Activated gamma-delta T cell (primary cell): ENCODE results near the gene SCN5A.

ENCODE experiments used
- DNase-seq: peaks from one replicate; lab custom pipeline; 2025; lab: John Stamatoyannopoulos, UW

The SCN5A gene

GRCh38 chr3:38600551-38600950 is 48.9 kb downstream of the SCN5A start:
- DNase-seq: no peak

DNA sequence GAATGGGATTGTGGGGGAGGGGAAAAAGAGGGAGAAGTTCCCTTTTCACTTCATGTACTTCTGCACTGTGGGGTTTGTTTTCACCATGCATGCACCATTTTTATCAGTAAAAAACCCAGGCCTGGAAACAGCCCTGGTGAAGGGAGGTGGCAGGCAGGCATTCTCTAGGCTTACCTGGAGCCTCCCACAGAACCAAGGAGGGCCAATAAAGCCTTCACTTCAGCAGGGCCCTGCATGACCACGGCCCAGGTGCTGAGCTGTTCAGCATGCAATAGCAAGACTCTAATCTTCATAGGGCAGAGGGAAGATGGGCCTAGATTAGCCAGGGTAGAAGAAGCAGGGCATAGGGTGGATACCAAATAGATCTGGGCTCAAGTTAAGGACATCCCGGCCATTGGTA is 49.6 kb downstream of the SCN5A start:
- DNase-seq: no peak

DNA sequence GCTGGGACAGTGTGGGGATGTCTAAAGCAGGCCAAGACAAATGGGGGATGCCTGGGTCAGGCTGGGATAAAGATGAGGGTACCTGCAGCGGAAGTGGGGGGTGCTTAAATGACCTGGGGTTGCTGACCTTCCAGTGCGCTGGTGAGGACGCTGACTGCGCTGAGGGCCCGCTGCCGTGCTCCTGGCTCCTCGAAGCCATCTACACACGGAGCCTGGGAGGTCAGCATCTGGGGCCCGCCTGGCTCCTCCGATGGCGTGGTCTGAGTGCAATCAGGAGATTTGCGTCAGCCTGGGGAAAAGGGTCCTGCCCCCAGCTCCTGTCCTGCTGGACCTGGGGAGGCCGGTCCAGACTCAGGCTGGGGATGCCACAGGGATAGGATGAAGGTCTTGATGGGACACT is 50.7 kb downstream of the SCN5A start:
- no peak for DNase-seq

GRCh38 chr3:38597502-38598060 is 51.9 kb downstream of the SCN5A start:
- no peak for DNase-seq

- no peak for DNase-seq
Measured at GRCh38 chr3:38595393-38595792, 54.1 kb downstream of the SCN5A start.

DNA sequence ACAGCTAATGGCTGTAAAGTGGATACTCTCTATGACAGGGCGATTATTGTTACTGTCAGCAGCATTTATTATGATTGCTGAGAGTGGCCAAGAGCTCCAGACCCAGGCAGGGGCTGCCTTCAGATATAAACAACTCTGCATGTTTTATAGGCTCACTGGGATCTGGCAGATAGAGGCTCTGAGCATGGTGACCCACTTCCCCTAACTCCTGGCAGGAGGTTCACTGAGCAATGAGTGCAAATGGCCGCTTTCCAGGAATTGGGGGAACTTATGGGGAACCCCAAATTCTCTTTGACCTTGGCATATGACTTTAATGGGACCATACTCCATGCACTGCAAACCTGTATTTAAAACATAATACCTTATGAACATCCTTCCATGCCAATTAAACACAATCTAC is 59.0 kb downstream of the SCN5A start:
- DNase-seq: no peak

- no peak for DNase-seq
Measured at GRCh38 chr3:38588995-38589937, 60.2 kb downstream of the SCN5A start.

DNA sequence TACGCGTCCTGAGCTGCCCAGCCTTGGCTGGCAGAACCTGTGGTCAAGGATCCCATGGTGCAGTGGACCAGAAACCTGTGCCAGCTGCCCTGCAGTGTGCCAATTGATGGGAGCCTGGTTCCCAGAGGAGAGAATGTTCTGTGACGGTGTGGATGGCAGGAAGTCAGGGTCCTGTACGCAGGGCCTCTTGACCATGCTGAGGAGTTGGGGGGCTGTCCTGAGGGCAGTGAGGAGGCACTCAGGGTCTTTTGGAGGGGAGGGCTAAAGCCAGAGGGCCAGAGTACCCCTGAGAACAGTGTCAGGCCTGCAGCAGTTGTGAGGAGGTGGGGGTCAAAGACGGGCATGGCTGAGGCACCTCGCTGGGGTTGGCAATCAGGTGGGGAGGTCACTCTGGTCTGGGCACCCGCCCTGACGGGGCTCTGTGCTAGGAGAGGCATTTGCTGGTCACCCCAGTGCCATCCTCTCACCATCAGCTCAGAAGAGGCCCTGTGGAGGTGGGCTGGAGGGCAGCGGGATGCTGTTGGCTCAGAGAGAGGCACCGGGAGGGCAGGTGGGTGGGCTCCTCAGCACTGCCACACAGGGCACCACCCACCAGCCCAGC is 61.0 kb downstream of the SCN5A start:
- DNase-seq: no peak

- DNase-seq: no peak
Measured at GRCh38 chr3:38587548-38588131, 61.8 kb downstream of the SCN5A start.

DNA sequence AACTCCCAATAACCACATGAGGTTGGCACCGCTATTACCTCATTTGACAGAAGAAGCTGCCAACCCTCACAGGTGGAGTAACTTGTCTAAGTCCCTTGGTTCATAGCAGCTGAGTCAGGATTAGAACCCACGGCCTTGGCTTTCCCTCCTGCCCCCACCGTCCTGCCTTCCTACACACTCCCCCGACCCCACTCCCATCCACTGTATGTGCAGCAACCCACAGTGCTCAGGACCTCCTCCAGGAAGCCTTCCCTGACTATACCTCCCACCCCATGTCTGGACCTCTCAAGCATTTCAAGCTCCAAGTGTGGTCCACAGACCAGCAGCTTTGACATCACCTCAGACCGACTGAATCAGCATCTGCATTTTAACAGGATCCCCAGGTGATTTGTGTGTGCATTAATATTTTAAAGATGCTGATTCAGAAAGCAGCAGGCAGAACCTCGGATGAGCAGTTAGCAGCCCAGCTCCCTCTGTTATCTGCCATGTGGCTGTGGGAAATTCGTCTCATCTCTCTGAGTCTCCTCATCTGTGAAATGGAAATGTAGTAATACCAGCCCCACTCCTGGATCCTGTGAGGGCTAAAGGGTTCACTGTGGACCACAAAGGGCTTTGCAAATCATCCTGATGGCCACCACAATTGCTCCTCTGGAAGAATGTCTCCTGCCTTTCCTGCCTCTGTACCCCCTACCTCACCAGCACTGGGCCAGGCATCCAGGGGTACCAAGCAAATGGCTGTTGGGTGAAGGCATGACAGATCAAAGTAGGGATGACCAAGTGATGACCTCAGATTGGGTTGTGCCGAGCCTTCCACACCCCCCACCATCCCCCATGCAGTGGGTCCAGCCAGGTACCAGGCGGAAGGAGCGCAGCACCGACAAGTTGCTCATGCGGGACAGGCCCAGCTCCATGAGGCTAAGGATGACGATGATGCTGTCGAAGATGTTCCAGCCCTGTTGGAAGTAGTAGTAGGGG is 62.7 kb downstream of the SCN5A start:
- no peak for DNase-seq

DNA sequence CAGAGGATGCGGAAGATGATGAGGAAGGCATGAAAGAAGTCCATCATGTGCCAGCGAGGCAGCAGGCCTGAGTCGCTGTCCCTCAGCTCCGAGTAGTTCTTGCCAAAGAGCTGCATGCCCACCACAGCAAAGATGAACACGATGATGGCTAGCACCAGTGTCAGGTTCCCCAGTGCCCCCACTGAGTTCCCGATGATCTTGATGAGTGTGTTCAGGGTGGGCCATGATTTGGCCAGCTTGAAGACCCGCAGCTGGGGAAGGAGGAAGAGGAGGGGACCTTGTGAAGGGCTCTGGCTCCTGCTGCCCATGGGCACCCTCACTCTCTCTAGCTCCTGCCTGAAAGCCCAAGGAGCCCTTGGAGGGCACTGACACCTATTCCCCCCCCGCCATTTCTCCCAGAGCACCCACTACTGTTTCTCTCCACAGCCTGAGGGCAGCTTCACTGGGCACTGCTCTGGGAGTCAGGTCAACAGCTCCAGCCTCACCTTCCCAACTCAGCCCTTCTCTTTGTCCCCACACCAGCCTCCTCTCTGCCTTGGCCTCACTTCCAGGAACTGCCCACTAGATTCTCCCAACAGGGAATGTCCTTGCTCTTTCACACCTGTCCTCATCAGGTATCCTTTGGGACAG is 63.6 kb downstream of the SCN5A start:
- no peak for DNase-seq

DNA sequence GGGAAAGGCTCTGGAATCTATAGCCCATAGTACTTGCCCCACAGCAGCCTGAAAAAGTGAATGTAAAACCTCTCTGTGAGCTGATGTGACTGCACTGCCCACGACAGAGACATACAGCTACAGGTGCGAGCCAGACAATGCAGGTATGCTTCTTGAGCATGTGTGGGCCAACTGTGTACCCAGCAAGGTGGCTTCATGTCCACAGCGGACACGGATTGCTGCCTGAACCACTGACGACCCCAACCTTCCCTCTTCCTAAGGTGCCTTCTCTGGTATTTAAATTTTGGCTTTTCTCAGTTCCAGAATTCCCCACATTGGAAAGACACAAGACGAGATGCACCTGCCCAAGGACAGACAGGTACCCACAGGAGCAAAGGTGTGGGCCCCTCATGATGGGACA is 65.8 kb downstream of the SCN5A start:
- DNase-seq: no peak

DNA sequence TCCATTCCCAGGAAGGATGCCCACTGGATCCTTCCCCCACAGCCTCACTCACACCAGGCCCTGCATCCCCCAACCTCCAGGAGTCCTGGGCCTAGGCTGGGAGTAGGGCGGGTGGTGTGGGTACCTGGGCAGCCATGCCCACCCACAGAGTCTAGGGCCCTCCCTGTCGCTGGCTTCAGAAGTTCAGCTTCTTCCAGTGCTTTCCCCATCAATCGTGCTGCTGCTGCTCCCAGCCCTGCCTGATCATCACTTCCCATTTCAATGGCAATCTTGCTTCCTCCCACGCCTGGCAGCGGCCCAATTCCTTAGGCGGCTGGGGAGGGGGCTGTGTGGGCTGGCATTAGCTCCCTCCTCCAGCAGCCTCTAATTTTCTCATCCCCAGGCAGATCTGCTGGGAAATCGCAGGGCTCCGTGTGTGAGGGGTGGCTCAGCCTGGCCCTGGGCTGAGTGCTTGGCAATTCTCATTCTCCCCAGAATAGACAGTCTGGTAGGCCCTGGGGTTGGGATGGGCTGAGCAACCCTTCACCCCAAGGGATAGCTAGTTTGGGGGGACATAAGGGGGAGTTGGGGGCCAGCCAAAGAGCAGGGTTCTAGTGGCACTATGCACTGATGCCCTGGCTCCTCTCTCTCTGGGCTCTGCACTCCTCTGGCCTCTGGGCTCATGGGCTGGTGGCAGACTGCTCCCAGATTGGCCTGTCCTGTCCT is 66.4 kb downstream of the SCN5A start:
- DNase-seq: no peak

DNA sequence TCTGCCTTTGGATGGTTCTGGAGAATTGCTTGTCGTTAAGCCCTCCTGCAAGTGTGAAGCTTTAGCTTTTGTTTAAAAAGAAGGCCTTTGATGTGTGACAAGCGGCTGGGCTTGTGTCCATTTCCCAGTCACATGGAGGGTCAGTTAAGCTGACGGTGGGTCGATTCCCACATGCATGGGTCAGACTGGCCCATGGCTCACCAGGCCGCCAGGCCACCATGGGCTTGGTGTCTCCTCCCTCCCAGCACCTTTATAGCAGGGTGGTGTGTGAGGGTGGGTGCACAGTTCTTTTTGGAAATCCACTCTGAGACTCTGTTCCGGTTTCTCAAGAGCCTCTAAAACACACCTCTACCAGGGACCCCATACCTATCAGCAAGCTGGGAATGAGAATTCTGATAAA is 67.2 kb downstream of the SCN5A start:
- DNase-seq: no peak

DNA sequence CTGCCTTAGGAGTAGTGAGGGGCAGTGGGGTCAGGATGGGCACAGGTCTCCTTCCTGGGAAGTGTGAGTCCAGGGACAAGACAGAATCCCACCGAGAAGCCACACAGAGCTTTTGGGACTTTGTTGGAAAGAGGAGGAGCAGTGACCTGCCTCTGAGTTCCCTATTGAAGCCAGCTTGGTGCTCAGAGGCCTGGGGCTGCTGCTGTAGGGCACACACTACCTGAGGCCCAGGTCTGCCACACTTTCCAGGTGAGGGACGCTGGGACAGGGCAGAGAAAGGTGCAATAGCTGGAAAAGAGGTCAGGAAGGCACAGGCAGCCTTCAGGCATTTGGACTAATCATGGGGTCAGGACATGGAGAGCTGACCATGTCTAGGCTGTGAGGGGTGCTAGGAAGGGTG is 67.7 kb downstream of the SCN5A start:
- DNase-seq: no peak

- no peak for DNase-seq
Measured at GRCh38 chr3:38580450-38581382, 68.8 kb downstream of the SCN5A start.

DNA sequence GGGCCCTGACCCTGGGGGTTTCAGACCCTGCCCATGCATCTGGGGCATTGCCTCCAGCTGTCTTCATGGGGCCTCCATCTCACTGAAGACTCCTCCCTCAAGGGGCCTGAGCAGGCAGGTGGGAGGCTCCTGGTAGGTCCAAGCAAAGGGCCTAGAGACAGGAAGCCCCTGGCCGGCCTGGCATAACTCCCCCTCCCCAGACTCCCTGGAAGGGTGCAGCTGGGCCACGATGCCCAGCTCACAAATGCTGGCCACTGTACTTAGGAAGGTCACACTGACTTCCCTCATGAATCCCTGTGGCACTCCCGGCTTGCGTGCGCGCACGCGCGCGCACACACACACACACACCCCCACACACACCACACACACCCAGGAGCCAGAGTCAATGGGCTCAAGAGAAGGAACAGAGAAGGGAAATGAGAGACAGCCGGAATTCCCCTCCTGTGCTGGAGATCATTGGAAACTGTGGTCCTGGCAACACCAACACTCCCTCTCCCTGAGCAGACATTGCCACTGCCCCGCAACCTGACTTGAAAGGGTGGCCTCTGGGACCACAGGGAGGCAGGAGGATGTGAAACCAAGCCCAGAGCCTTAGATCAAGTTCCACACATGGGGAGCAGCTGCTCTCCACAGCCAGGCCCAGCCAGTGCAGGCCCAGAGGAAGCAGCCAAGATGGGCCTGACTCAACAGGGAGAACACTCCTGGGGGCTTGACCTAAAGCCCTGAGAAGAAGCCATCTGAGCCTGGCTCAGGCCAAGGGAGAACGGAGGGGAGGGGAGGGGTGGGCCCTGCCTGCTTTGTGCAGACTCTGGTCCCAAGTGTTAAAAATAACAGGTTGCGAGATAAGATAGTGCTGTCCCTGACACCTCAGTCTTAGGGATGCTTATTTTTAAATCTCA is 69.7 kb downstream of the SCN5A start:
- DNase-seq: no peak

DNA sequence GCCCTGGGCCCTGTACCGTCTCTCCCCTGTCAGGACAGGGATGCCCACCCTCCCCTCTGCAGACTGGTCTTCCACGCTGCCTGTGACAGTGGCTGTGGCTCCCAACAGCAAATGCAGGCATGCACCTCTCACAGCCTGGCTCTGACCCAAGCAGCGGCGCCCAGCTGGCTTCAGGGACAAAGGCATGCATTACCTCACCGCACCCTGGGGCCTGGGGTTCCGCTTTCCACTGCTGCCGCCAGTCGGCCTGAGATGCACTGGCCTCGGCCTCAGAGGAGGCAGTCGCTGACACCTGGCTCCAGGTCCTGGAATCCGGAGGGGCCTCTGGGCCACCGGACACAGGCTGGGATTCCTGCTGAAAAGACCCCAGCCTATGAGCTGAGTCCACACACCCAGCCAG is 70.3 kb downstream of the SCN5A start:
- DNase-seq: no peak
